DMS114 treated with DMSO at 0.1 percent for 48 hours (cell line): ENCODE data around the gene MROH2A.

ENCODE experiments used
- DNase-seq: peaks from one replicate; lab custom pipeline; 2025; ENCODE audit not compliant: unreplicated experiment; lab: John Stamatoyannopoulos, UW

MROH2A gene

GRCh38 chr2:233761040-233761769 lies 16.9 kb upstream of the MROH2A start:
- no peak for DNase-seq

GRCh38 chr2:233764264-233764663 lies 13.9 kb upstream of the MROH2A start:
- DNase-seq = no peak

- DNase-seq = no peak
Observed at GRCh38 chr2:233764761-233765160, 13.4 kb upstream of the MROH2A start.

- no peak for DNase-seq
Observed at GRCh38 chr2:233766416-233766815, 11.7 kb upstream of the MROH2A start.

GRCh38 chr2:233768076-233768475 lies 10.1 kb upstream of the MROH2A start:
- no peak for DNase-seq

GRCh38 chr2:233769260-233769659 lies 8.9 kb upstream of the MROH2A start:
- DNase-seq = no peak

GRCh38 chr2:233772153-233772552 lies 6.0 kb upstream of the MROH2A start:
- DNase-seq = no peak

GRCh38 chr2:233772583-233772982 lies 5.5 kb upstream of the MROH2A start:
- no peak for DNase-seq

- DNase-seq = no peak
Observed at GRCh38 chr2:233773854-233774253, 4.3 kb upstream of the MROH2A start.

GRCh38 chr2:233775414-233775813 lies 2.7 kb upstream of the MROH2A start:
- no peak for DNase-seq

GRCh38 chr2:233779722-233780121 lies 1.6 kb downstream of the MROH2A start:
- no peak for DNase-seq

- DNase-seq = no peak
Observed at GRCh38 chr2:233780771-233781170, 2.6 kb downstream of the MROH2A start.

- no peak for DNase-seq
Observed at GRCh38 chr2:233789554-233789953, 11.4 kb downstream of the MROH2A start.

GRCh38 chr2:233791151-233791882 lies 13.2 kb downstream of the MROH2A start:
- no peak for DNase-seq

- no peak for DNase-seq
Observed at GRCh38 chr2:233791883-233792329, 13.8 kb downstream of the MROH2A start.

GRCh38 chr2:233792720-233793119 lies 14.6 kb downstream of the MROH2A start:
- DNase-seq = no peak

GRCh38 chr2:233793465-233794127 lies 15.5 kb downstream of the MROH2A start:
- DNase-seq = no peak

GRCh38 chr2:233794128-233794658 lies 16.1 kb downstream of the MROH2A start:
- DNase-seq = no peak

GRCh38 chr2:233795735-233796171 lies 17.6 kb downstream of the MROH2A start:
- DNase-seq = no peak

- no peak for DNase-seq
Observed at GRCh38 chr2:233796254-233796653, 18.1 kb downstream of the MROH2A start.

GRCh38 chr2:233798335-233799086 lies 20.4 kb downstream of the MROH2A start:
- DNase-seq = no peak
